IPS-NIHi11 (cell line): ENCODE results near the gene WIPF2.
"Not testable (repeated sequence)": the region's sequence is repeated elsewhere in the genome, so short reads cannot be mapped to it uniquely, and the experiment has no call there.

Source experiments
- DNase-seq: peaks from one replicate; pipeline ENCODE4 v3.0.0; 2012; ENCODE audit warnings: mixed read lengths, low spot score

Gene WIPF2

GRCh38 chr17:40295488-40296436, 76.7 kb downstream of the WIPF2 start:
- DNase-seq: no peak

- no peak for DNase-seq
These were observed 78.4 kb downstream of the WIPF2 start for GRCh38 chr17:40297511-40297910.

DNA sequence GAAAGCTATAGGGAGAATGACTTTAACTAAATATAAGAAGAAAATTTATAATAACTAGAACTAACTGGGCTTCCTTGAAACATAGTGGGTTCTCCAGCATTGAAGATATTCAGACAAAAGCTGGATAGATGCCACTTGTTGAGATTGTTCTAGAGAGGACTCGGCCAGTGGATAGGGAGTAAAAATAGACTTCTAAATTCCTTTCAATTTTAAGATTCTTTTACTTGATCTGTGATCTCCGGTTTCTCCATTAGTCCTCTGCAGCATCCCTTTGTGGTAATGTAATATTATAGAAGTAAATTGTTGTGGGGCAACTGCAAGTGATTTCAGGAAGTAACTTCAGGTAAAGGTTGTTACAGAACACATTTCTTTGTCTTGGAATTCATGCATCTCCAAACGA, 79.6 kb downstream of the WIPF2 start:
- DNase-seq: no peak

DNA sequence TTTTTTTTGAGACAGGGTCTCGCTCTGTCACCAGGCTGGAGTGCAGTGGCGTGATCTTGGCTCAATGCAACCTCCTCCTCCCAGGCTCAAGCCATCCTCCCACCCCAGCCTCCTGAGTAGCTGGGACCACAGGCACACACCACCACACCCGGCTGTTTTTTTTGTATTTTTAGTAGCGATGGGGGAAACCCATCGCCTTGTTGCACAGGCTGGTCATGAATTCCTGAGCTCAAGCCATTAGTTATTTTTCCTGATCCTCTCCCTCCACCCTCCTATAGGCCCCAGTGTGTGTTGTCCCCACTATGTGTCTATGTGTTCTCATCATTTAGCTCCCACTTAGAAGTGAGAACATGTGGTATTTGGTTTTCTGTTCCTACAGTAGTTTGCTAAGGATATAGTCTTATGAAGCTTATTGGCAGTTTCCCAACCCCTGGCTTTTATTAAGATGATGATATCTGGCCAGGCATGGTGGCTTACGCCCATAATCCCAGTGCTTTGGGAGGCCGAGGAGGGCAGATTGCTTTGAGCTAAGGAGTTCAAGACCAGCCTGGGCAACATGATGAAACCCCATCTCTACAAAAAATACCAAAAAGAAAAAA, 80.2 kb downstream of the WIPF2 start:
- DNase-seq: not testable (repeated sequence)

DNA sequence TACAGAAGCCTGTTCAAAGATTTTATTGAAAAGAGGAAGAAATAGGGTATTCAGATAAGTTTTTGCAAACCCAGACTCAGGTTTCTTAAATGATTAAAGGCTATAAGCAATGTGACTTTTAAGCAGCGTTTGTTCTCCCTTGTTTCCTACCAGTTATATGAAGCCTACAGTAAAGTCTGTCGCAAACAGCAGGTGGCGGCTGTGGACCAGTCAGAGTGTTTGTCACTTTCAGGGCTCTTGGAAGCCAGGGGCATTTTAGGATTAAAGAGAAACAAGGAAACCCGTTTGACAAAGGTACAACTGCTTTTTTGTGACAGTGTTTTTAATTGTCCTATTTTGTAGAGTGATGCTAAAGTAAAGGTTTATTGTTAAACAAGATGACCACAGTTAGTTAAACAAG, 82.2 kb downstream of the WIPF2 start:
- DNase-seq: no peak

DNA sequence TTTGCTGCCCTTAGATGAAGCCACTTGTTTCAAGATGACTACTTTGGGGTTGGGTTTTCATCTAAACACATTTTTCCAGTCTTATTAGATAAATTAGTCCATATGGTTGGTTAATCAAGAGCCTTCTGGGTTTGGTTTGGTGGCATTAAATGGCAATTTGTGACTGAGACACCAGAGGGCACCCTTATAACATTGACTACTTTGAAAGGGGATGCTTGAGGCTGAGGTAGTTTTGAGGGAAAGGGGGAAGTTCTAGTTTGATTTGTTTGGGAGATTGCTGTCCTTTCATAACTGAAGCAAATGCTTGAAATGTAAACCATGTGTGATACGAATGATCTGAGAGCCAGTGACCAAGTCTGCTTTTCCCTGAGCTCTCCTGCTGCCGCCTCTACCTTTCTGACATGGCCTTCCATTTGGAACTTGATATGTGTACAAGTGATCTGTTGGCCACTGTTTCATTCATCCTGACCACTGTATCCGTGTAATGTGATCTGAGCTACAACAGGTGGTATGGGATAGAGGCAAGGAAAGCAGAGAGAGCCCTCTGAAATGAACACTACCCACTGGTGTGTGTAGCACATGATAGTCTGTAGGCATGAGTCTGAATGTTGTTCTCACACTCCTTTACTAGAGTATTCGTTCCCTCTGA, 84.0 kb downstream of the WIPF2 start:
- peak; percentile 58 for DNase-seq

DNA sequence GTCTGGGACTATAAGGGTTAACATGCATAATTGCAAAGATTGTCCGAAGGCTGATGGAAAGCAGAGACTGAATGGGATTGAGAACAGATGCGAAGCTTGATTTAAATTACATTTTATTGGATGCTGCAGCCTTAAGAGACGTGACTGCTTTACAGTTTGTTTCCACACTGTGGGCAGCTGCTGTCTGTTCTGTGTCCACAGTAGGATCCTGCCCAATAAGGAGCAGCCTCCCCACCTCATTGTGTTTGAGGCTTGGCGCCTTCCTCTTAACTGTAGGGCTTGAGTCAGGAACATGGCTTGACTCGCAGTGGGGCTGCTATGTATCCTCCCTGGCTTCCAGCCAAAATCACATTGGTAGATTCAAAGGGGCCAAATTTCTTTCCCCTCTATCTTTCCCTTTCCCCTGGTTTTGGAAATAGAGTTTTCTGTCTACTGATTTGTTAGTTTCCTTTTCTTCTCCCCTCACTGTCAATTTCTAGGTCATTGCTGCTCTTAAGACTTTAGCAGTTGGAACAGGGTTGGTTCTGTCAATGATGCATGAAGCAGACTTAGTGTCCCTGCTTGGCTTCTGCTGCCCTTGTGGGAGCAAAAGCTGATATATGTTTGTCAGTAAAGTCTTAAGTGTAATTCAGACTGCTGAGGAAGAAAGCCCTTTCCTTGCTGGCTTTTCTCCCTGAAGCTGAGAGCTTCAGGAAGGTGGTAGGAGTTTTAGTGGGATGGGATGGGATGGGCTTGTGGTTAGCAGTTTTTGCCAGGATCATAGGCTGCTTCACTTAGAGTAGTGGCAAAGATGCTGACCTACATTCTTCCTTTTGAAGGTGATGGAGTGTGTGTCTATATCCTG, 84.8 kb downstream of the WIPF2 start:
- DNase-seq: no peak

DNA sequence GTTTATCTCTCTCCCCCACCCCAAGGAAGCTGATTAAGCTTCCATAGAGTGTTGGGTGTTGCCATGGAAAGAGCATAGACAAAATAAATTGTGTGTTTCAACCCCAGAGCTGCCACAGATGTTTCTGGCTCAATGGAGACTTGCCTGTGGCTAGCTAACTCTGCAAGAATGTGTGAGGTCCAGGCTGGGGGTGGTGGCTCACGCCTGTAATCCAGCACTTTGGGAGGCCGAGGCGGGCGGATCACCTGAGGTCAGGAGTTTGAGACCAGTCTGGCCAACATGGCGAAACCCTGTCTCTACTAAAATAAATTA, 85.4 kb downstream of the WIPF2 start:
- not testable (repeated sequence) for DNase-seq

DNA sequence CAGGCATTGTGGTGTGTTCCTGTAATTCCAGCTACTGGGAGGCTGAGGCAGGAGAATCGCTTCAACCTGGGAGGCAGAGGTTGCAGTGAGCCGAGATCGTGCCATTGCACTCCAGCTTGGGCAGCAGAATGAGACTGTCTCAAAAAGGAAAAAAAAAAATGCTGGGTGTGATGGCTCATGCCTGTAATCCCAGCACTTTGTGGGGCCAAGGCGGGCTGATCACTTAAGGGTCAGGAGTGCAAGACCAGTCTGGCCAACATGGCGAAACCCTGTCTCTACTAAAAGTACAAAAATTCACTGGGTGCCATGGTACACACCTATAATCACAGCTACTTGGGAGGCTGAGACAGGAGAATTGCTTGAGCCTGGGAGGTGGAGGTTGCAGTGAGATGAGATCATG, 85.8 kb downstream of the WIPF2 start:
- not testable (repeated sequence) for DNase-seq

DNA sequence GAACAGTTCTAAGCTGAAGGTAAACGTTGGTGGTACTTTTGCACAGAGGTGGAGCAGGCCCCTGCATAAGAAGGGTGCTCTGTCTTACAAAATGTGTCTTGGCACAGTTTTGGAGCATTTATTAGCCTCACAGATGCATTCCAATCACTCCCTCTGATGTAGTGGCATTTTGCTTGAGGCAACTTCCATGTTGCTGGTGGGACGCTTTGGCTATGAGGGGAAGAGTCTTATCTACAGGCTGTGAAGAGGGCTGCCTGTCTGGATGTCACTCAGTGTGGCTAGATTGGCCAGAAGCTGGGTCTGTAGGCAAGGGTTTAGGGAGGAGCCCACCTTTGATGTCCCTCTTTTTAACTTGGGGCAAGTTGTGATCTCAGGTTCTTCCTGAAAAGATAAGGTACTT, 87.3 kb downstream of the WIPF2 start:
- DNase-seq: no peak

DNA sequence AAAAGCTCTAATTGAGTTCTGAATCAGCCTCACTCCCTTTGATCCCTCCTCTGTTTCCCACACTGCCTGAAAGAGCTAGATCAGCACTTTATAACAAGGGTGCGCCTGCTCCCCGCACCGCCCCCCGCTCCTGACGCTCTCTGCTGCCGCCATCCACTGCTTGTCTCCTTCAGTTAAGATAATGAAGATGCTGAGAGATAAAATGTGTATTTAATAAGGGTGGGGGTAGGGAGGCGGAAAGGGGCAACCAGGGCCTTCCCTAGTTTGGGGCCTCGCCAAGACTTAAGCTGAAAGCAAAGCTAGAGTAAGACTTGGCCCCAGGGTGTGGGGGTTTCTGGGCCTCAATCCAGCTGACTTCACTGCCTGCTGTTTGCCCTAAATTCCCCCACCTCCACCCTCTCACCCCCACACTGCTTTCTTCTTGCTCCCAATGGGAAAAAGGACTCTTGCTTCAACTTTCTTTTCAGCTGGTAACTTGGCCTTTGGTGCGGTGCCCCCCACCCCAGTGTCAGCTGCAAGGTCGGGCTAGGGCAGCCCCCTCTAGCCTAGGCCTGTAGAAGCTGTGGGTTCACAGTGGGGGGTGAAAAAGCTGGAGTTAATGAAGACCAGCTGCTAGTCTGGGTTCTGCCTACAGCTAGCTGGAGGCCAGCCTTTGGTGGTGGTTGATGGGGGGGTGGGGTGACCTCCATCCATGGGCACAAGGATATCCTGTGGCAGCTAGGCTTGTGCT, 88.1 kb downstream of the WIPF2 start:
- DNase-seq: no peak

DNA sequence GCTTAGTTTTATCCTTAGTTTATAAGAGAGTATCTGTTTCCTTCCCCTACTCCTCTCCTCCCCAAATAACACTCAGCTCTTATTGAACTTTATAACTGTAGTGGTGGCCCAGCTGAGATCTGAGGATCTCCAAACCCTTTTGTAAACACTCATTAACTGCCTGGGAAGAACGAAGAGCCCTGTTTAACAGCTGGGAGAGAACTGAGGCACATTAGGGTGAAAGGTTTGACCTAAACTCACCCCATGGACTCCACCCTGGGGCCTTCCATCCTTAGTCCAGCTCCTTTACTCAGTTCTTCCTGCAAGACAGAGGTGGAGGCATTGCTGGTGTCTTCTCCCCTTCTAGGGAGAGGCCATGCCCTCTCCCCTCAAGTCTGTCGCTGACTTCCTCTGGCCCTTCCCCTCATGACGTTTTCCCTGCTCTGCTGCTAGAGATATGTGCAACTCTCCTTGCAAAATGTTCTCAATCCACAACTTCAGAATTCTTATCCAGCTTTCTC, 88.7 kb downstream of the WIPF2 start:
- DNase-seq: no peak

DNA sequence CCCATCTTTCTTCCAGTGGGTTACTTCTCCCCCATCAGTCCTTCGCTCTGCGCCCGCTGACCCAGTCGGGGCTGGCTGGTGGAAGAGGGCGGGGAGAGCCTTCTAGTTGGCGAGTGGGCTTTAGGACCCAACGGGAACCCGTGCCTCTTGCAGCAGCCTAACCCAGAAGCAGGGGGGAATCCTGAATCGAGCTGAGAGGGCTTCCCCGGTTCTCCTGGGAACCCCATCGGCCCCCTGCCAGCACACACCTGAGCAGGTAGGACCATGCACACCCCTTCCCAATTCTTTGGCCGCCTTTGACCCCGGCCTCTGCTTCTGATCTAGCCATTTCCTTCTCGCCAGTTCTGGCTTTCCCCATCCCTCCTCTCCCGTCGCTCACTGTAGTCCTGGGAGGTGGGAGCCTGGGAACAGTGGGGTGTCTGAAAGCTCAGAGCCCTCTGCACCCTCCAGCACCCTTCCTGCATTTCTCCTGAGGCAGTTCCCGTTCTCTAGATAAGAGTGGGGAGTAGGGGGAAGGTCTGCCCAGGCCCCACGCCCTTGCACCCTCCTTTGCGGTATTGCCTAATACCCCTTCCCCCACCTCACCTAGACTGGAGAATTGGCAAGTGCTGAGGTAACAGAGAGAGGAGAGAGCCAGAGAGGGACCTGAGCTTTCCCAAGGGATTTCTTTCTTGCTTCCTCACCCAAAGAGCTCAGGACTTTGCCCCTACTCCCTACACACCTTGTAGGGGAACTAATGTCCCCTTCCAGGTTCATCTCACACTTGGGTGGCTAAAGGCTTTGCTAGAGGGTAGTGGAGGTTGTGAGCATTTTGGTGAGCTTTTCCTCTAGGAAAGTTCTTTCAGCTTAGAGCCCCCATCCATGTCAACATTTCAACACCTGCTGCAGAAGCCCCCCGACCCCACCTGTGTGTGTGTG, 90.2 kb downstream of the WIPF2 start, which contains the start of gene RARA:
RARA (plus strand) TSS at position 150 of the 918 bp plus-strand sequence. CDS start 22,039 bp downstream, outside the sequence.
- DNase-seq: peak; percentile 77

DNA sequence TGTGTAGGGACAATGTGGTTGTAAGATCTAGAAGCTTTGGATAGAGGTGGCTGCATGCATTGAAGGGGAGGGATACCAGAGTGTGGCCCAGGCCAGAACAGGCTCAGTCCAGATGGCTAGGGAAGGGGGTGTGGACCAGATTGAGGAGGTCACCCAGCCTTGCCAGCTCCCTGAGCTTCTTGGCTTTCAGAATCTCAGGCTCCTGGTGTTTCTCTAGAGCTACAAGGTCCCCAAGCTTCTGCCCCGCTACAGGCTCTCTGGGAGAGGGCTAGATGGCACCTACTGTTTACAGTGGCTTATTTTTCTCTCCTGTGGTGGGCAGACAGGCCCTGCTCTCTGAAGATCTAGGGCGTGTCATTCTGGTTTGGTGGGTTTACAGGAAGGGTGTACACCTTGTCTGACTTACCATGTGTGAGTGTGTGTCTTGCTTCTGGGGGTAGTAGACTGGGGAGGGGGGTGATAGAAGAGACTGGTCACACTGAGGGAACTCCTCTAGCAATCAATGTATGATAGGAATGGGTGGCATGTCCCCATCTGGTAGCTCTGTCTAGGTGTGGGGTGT, 90.9 kb downstream of the WIPF2 start:
- no peak for DNase-seq

DNA sequence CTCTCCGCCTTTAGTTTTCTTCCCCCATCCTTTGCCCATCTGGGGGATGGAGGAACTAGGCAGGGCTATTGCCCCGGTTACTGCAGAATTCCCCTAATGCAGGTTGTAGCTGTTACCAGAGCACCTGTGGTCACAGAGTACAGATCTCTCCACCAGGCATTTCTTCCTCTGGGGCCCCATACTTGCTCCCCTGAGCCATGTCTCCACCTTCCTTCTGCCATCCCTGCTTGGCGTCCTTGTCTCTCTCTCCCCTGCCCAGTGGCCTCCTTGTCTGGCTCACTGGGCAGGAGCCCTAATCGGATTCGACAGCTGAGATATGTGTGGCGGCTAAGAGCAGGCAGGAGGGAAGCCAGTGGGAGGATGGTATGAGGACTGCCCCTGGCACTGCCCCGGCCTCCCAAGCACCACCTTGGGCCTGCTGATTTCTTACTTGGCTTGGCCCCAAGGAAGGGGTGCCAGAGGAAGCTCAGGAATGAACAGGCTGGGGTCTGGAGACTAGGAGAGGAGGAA, 91.8 kb downstream of the WIPF2 start:
- no peak for DNase-seq

DNA sequence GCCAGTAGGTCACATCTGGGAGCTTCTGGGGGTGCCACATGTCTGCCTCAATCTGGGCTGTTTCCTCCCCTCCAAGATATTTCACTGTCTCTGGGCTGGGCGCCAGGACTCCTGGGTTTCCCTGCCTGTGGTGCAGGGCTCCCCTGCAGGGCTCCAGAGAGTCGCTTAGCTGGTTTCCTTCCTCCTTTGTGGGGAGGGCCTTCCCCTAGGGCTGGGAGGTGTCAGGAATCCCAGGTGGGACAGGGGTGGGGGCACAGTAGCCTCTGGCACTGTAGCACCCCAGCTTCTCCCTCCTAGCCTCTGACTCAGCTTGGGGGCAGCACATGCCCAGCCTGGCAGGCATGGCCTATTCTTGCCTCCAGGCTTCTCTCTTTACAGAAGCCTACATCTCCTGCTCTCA, 92.5 kb downstream of the WIPF2 start:
- no peak for DNase-seq

- no peak for DNase-seq
These were observed 93.1 kb downstream of the WIPF2 start for GRCh38 chr17:40312131-40312731.

DNA sequence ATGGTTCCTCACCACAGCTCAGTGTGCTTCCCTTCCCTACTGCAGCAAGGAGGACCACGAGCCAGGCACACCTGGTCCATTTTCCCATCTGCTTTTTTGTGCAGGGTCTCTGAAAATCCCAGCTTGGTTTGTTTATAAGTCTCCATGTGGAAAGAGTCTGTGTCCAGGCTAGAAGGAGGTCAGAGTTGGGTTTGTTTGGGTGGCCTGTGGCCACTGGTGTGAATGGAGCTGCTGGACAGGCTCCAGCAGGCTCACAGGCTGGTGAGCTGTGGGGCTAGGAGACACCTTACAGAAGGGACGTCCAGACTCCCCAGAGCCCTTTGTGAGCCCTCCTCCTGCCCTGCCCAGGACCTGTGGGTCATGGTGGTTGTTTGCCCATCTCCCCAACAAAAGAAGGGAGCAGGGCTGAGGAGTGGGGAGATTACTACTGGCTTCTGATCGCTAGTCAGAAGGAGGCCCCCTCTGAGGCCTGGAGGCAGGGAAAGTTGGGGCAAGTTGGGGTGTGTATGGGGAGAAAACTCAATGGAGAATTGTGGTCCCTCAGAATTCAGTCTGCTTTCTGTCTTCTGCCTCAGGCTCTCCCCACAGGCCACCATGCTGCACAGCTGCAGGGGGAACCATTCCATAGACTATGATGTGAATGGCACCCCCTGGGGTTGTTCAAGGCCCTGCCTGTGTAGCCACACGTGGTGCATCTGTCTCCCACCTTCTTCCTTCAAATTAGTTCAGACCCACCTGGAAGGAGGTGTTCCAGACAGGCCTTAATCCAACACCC, 94.0 kb downstream of the WIPF2 start:
- no peak for DNase-seq
